NCI-H1092 (cell line): Measurements from ENCODE around the gene PCNX2.
A peak's percentile ranks its signal among the peaks of the same experiment; 100 is the strongest.
"Not testable (repeated sequence)": the region's sequence is repeated elsewhere in the genome, so short reads cannot be mapped to it uniquely, and the experiment has no call there.

Source experiments
- DNase-seq: peaks from one replicate; lab custom pipeline; 2025; lab: John Stamatoyannopoulos, UW

PCNX2 gene

GRCh38 chr1:233006108-233006507, 289.4 kb downstream of the PCNX2 start:
- no peak for DNase-seq

GRCh38 chr1:233005703-233006102, 289.8 kb downstream of the PCNX2 start:
- DNase-seq: peak; percentile 41

- DNase-seq: peak; percentile 85
Measured at GRCh38 chr1:233005156-233005555, 290.4 kb downstream of the PCNX2 start.

- DNase-seq: no peak
Measured at GRCh38 chr1:233004451-233004850, 291.1 kb downstream of the PCNX2 start.

- not testable (repeated sequence) for DNase-seq
Measured at GRCh38 chr1:233003638-233004037, 291.9 kb downstream of the PCNX2 start.

- DNase-seq: no peak
Measured at GRCh38 chr1:232999956-233000625, 295.4 kb downstream of the PCNX2 start.

GRCh38 chr1:232998646-232999045, 296.9 kb downstream of the PCNX2 start:
- DNase-seq: no peak

GRCh38 chr1:232998138-232998537, 297.4 kb downstream of the PCNX2 start:
- no peak for DNase-seq

GRCh38 chr1:232996143-232996542, 299.4 kb downstream of the PCNX2 start:
- DNase-seq: no peak

- no peak for DNase-seq
Measured at GRCh38 chr1:232995189-232995588, 300.3 kb downstream of the PCNX2 start.

GRCh38 chr1:232993555-232993954, 302.0 kb downstream of the PCNX2 start:
- no peak for DNase-seq

- no peak for DNase-seq
Measured at GRCh38 chr1:232992227-232992626, 303.3 kb downstream of the PCNX2 start.

- no peak for DNase-seq
Measured at GRCh38 chr1:232991238-232991637, 304.3 kb downstream of the PCNX2 start.

GRCh38 chr1:232990176-232991128, 305.1 kb downstream of the PCNX2 start:
- DNase-seq: no peak

GRCh38 chr1:232988572-232989040, 306.9 kb downstream of the PCNX2 start:
- DNase-seq: no peak

- DNase-seq: no peak
Measured at GRCh38 chr1:232987774-232988140, 307.8 kb downstream of the PCNX2 start.

- no peak for DNase-seq
Measured at GRCh38 chr1:232987046-232987773, 308.3 kb downstream of the PCNX2 start.

GRCh38 chr1:232986527-232986922, 309.0 kb downstream of the PCNX2 start:
- no peak for DNase-seq

GRCh38 chr1:232985882-232986526, 309.5 kb downstream of the PCNX2 start:
- no peak for DNase-seq

- DNase-seq: no peak
Measured at GRCh38 chr1:232984577-232985425, 310.7 kb downstream of the PCNX2 start.
